Measurements from ENCODE around the gene HSPB6.
"Not testable (repeated sequence)": the region's sequence is repeated elsewhere in the genome, so short reads cannot be mapped to it uniquely, and the experiment has no call there.

HSPB6 gene

GRCh38 chr19:35734889-35735288, 21.9 kb downstream of the HSPB6 start:
- no peak for DNase-seq
- intact Hi-C loops (cut with DNase I), result no loop called here

GRCh38 chr19:35734273-35734672, 22.6 kb downstream of the HSPB6 start:
- intact Hi-C loops (cut with DNase I), result no loop called here
- DNase-seq, result no peak

- intact Hi-C loops (cut with DNase I), result no loop called here
- DNase-seq, result no peak
These were observed 23.4 kb downstream of the HSPB6 start for GRCh38 chr19:35733180-35734125.

GRCh38 chr19:35732540-35733179, 24.2 kb downstream of the HSPB6 start:
- DNase-seq, result no peak
- intact Hi-C loops (cut with DNase I), result no loop called here

- intact Hi-C loops (cut with DNase I), result no loop called here
- DNase-seq, result no peak
These were observed 24.9 kb downstream of the HSPB6 start for GRCh38 chr19:35731779-35732405.

- intact Hi-C loops (cut with DNase I), result no loop called here
- DNase-seq, result no peak
These were observed 25.5 kb downstream of the HSPB6 start for GRCh38 chr19:35731353-35731752.

GRCh38 chr19:35730326-35730725, 26.5 kb downstream of the HSPB6 start:
- intact Hi-C loops (cut with DNase I), result no loop called here
- DNase-seq, result no peak

- DNase-seq, result no peak
- intact Hi-C loops (cut with DNase I), result no loop called here
These were observed 27.1 kb downstream of the HSPB6 start for GRCh38 chr19:35729763-35730162.

GRCh38 chr19:35729021-35729420, 27.8 kb downstream of the HSPB6 start:
- intact Hi-C loops (cut with DNase I), result no loop called here
- no peak for DNase-seq

GRCh38 chr19:35727956-35728706, 28.7 kb downstream of the HSPB6 start:
- DNase-seq, result peak in 1 of 10 donors; percentile 65
- intact Hi-C loops (cut with DNase I), result no loop called here

- DNase-seq, result peak in 1 of 10 donors; percentile 75
- intact Hi-C loops (cut with DNase I), result no loop called here
These were observed 29.5 kb downstream of the HSPB6 start for GRCh38 chr19:35727053-35727955.

GRCh38 chr19:35725216-35725861, 31.5 kb downstream of the HSPB6 start:
- no peak for DNase-seq
- intact Hi-C loops (cut with DNase I), result no loop called here

- intact Hi-C loops (cut with DNase I), result no loop called here
- no peak for DNase-seq
These were observed 32.3 kb downstream of the HSPB6 start for GRCh38 chr19:35724560-35724959.

GRCh38 chr19:35724132-35724531, 32.7 kb downstream of the HSPB6 start:
- DNase-seq; intact Hi-C loops (cut with DNase I): not testable (repeated sequence)

- intact Hi-C loops (cut with DNase I), result no loop called here
- DNase-seq, result no peak
These were observed 33.2 kb downstream of the HSPB6 start for GRCh38 chr19:35723671-35724070.

GRCh38 chr19:35722897-35723296, 33.9 kb downstream of the HSPB6 start:
- DNase-seq, result no peak
- intact Hi-C loops (cut with DNase I), result no loop called here

- no peak for DNase-seq
- intact Hi-C loops (cut with DNase I), result no loop called here
These were observed 34.4 kb downstream of the HSPB6 start for GRCh38 chr19:35722461-35722860.

- no peak for DNase-seq
- intact Hi-C loops (cut with DNase I), result no loop called here
These were observed 35.5 kb downstream of the HSPB6 start for GRCh38 chr19:35721374-35721773.

- no peak for DNase-seq
- intact Hi-C loops (cut with DNase I), result no loop called here
These were observed 36.2 kb downstream of the HSPB6 start for GRCh38 chr19:35720648-35721047.
